T-helper 2 cell (primary cell): Measurements from ENCODE around the gene MACO1.
A peak's percentile ranks its signal among the peaks of the same experiment; 100 is the strongest.

ENCODE experiments used
- DNase-seq, 5 experiments: peaks; one replicate each; pipeline versions ENCODE4 v3.0.0 to v3.0.0-alpha.2; 2012 to 2022

Gene MACO1

GRCh38 chr1:25525361-25525688, 94.6 kb downstream of the MACO1 start:
- DNase-seq: no peak

- DNase-seq: no peak
These were observed 96.1 kb downstream of the MACO1 start for GRCh38 chr1:25526753-25527152.

GRCh38 chr1:25527226-25527846, 96.6 kb downstream of the MACO1 start:
- no peak for DNase-seq

- no peak for DNase-seq
These were observed 97.4 kb downstream of the MACO1 start for GRCh38 chr1:25527946-25528595.

GRCh38 chr1:25528881-25529517, 98.3 kb downstream of the MACO1 start:
- DNase-seq: no peak

GRCh38 chr1:25529518-25530185, 99.0 kb downstream of the MACO1 start:
- DNase-seq: no peak

- DNase-seq: no peak
These were observed 99.7 kb downstream of the MACO1 start for GRCh38 chr1:25530186-25531081.

- DNase-seq: no peak
These were observed 100.4 kb downstream of the MACO1 start for GRCh38 chr1:25531082-25531461.

GRCh38 chr1:25532970-25533369, 102.3 kb downstream of the MACO1 start:
- DNase-seq: no peak

GRCh38 chr1:25533775-25534409, 103.2 kb downstream of the MACO1 start:
- no peak for DNase-seq

- DNase-seq: no peak
These were observed 103.7 kb downstream of the MACO1 start for GRCh38 chr1:25534410-25534788.

- no peak for DNase-seq
These were observed 105.4 kb downstream of the MACO1 start for GRCh38 chr1:25536124-25536523.

- DNase-seq: no peak
These were observed 106.6 kb downstream of the MACO1 start for GRCh38 chr1:25537153-25537831.

GRCh38 chr1:25538191-25538767, 107.6 kb downstream of the MACO1 start:
- no peak for DNase-seq

GRCh38 chr1:25540750-25541342, 110.1 kb downstream of the MACO1 start:
- DNase-seq: no peak

GRCh38 chr1:25541425-25541824, 110.7 kb downstream of the MACO1 start:
- no peak for DNase-seq

GRCh38 chr1:25541889-25542658, 111.4 kb downstream of the MACO1 start:
- DNase-seq: no peak

GRCh38 chr1:25543005-25543424, 112.3 kb downstream of the MACO1 start:
- DNase-seq: no peak

GRCh38 chr1:25543425-25544242, 112.9 kb downstream of the MACO1 start, which contains the start of gene LDLRAP1:
LDLRAP1 (plus strand) TSS chr1:25543606; CDS start chr1:25543699, 93 bp downstream.
- peak; percentile 29 to 64 (median 43) for DNase-seq
